SK-N-SH (cell line): ENCODE results near the gene BCL11A.

Experiments used
- EZH2phosphoT487 ChIP-seq: fragments of 200-600 bp; sonication (generic); IDR thresholded peaks from 2 replicates; pipeline ENCODE4 v1.6.1; 2017; ENCODE audit warnings: low read depth, mixed run types, mild to moderate bottlenecking, antibody characterized with exemption, moderate library complexity, borderline replicate concordance
- FOSL2 ChIP-seq: IDR thresholded peaks from 2 replicates; pipeline ENCODE4 v1.4.0; 2012; ENCODE audit warnings: low read depth, mild to moderate bottlenecking, moderate library complexity, borderline replicate concordance
- MXI1 ChIP-seq: IDR thresholded peaks from 2 replicates; pipeline ENCODE4 v1.6.1; 2012; ENCODE audit warnings: mild to moderate bottlenecking, low read depth, low read length, improper control_type of control experiment
- NRF1 ChIP-seq: IDR thresholded peaks from 2 replicates; pipeline ENCODE4 v1.6.1; 2012; ENCODE audit warnings: low read depth, mild to moderate bottlenecking, low read length
- SMC3 ChIP-seq: IDR thresholded peaks from 2 replicates; pipeline ENCODE4 v1.6.1; 2012; ENCODE audit warnings: low read depth, low read length, improper control_type of control experiment
- TF ChIP-seq, protein P1 (sequence below): fragments of 200-600 bp; sonication (generic); IDR thresholded peaks from 2 replicates; pipeline ENCODE4 v1.6.1; 2017; ENCODE audit warnings: antibody characterized with exemption, mild to moderate bottlenecking, moderate library complexity
- TF ChIP-seq, protein P2 (sequence below): IDR thresholded peaks from 2 replicates; pipeline ENCODE4; 2012
- TF ChIP-seq, protein P3 (sequence below): IDR thresholded peaks from 2 replicates; pipeline ENCODE4 v1.4.0; 2012; ENCODE audit warnings: low read depth
- TF ChIP-seq, protein P4 (sequence below): IDR thresholded peaks from 2 replicates; pipeline ENCODE4 v1.4.0; 2012; ENCODE audit warnings: low read depth, borderline replicate concordance

DNA sequence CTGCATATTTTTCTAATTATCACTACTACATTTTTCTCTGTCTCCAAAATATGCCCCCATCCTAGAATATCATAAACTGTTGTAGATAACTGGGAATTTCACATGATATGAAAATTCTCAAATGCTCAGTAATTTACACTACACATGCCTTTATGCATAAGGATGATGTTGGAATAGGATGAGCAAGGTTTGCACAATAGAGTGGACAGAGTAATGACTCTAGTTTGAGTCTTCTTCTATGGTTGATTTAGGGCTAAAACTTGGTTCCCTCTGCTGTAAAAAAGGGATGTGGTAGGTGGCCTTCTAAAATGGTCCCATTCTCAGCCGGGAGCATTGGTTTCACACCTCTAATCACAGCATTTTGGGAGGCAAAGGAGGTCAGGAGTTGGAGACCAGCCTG, 129.9 kb downstream of the BCL11A start:
- TF ChIP-seq, protein P1, sequence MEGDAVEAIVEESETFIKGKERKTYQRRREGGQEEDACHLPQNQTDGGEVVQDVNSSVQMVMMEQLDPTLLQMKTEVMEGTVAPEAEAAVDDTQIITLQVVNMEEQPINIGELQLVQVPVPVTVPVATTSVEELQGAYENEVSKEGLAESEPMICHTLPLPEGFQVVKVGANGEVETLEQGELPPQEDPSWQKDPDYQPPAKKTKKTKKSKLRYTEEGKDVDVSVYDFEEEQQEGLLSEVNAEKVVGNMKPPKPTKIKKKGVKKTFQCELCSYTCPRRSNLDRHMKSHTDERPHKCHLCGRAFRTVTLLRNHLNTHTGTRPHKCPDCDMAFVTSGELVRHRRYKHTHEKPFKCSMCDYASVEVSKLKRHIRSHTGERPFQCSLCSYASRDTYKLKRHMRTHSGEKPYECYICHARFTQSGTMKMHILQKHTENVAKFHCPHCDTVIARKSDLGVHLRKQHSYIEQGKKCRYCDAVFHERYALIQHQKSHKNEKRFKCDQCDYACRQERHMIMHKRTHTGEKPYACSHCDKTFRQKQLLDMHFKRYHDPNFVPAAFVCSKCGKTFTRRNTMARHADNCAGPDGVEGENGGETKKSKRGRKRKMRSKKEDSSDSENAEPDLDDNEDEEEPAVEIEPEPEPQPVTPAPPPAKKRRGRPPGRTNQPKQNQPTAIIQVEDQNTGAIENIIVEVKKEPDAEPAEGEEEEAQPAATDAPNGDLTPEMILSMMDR, result no peak
- TF ChIP-seq, protein P2, sequence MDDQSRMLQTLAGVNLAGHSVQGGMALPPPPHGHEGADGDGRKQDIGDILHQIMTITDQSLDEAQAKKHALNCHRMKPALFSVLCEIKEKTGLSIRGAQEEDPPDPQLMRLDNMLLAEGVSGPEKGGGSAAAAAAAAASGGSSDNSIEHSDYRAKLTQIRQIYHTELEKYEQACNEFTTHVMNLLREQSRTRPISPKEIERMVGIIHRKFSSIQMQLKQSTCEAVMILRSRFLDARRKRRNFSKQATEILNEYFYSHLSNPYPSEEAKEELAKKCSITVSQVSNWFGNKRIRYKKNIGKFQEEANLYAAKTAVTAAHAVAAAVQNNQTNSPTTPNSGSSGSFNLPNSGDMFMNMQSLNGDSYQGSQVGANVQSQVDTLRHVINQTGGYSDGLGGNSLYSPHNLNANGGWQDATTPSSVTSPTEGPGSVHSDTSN, result no peak
- TF ChIP-seq SMC3, result no peak
- no peak for TF ChIP-seq EZH2phosphoT487
- TF ChIP-seq, protein P3, sequence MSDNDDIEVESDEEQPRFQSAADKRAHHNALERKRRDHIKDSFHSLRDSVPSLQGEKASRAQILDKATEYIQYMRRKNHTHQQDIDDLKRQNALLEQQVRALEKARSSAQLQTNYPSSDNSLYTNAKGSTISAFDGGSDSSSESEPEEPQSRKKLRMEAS, result no peak
- no peak for TF ChIP-seq FOSL2
- TF ChIP-seq NRF1, result no peak
- TF ChIP-seq, protein P4, sequence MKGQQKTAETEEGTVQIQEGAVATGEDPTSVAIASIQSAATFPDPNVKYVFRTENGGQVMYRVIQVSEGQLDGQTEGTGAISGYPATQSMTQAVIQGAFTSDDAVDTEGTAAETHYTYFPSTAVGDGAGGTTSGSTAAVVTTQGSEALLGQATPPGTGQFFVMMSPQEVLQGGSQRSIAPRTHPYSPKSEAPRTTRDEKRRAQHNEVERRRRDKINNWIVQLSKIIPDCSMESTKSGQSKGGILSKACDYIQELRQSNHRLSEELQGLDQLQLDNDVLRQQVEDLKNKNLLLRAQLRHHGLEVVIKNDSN, result no peak
- TF ChIP-seq MXI1, result no peak
